CD14-positive monocyte (primary cell): Measurements from ENCODE around the gene EPHB2. TPM values are rescaled to one million over a fixed set of nuclear protein-coding genes. Genes with fewer than 3 reads are reported as not detected.

Source experiments
- DNase-seq, 3 donors: peaks; one replicate each; pipeline ENCODE4 v3.0.0-alpha.2; 2011 to 2022
- H2AFZ ChIP-seq: 2 replicates; pipeline ENCODE4 v1.6.0; 2012; ENCODE audit warnings: mild to moderate bottlenecking, low read depth, low read length, inconsistent platforms; ENCODE audit not compliant: insufficient read depth, poor library complexity, severe bottlenecking
- H3K27ac ChIP-seq, 2 donors: 1 replicate in 1 of 2; 2 replicates in 1 of 2; pipeline ENCODE4 v1.5.1; 2012 to 2013; ENCODE audit warnings: low read length in 2 of 2, control low read depth in 1 of 2, inconsistent platforms in 1 of 2, low read depth in 1 of 2, mild to moderate bottlenecking in 1 of 2
- H3K27me3 ChIP-seq, 2 donors: one replicate each; pipeline versions ENCODE4 v1.6.0 to v1.6.1; 2011 to 2013; ENCODE audit warnings: low read length in 2 of 2; ENCODE audit not compliant: control insufficient read depth in 2 of 2, insufficient read depth in 2 of 2
- H3K36me3 ChIP-seq, 2 donors: replicated peaks in 1 of 2; 1 replicate in 1 of 2; 2 replicates in 1 of 2; pipeline versions ENCODE4 v1.5.1 to v1.6.1; 2012 to 2013; ENCODE audit warnings: low read length in 2 of 2, control low read depth in 1 of 2, inconsistent platforms in 1 of 2, mild to moderate bottlenecking in 1 of 2; ENCODE audit not compliant: insufficient read depth in 2 of 2, control insufficient read depth in 1 of 2
- H3K4me1 ChIP-seq, 2 donors: 1 replicate in 1 of 2; 2 replicates in 1 of 2; pipeline versions ENCODE4 v1.5.1 to v1.6.1; 2012 to 2013; ENCODE audit warnings: low read length in 2 of 2, control low read depth in 1 of 2, inconsistent platforms in 1 of 2, mild to moderate bottlenecking in 1 of 2, moderate library complexity in 1 of 2; ENCODE audit not compliant: insufficient read depth in 2 of 2, control insufficient read depth in 1 of 2
- H3K4me2 ChIP-seq: replicated peaks from 2 replicates; pipeline ENCODE3; 2012; ENCODE audit warnings: low read length, moderate library complexity, mild to moderate bottlenecking; ENCODE audit not compliant: poor library complexity, severe bottlenecking; ENCODE audit errors: extremely low read depth
- H3K4me3 ChIP-seq, 3 experiments: fragments of 200-600 bp in 1 of 3; sonication (generic) in 1 of 3; replicated peaks in 1 of 3; 1 replicate in 2 of 3; 2 replicates in 1 of 3; pipeline ENCODE4 v1.5.1; 2011 to 2013; ENCODE audit warnings: low read length in 3 of 3, mild to moderate bottlenecking in 3 of 3, control low read depth in 2 of 3, low read depth in 2 of 3, inconsistent platforms in 1 of 3, moderate library complexity in 1 of 3
- H3K79me2 ChIP-seq: 2 replicates; pipeline ENCODE4 v1.6.0; 2012; ENCODE audit warnings: mild to moderate bottlenecking, control low read depth, inconsistent platforms, low read length, moderate library complexity; ENCODE audit not compliant: insufficient read depth
- H3K9ac ChIP-seq: 2 replicates; pipeline ENCODE4 v1.6.0; 2017; ENCODE audit warnings: low read length, mild to moderate bottlenecking; ENCODE audit not compliant: insufficient read depth, poor library complexity, severe bottlenecking
- H3K9me3 ChIP-seq, 2 donors: replicated peaks in 1 of 2; 1 replicate in 1 of 2; 2 replicates in 1 of 2; pipeline versions ENCODE4 v1.5.1 to v1.6.1; 2012 to 2013; ENCODE audit warnings: low read length in 2 of 2, control low read depth in 1 of 2; ENCODE audit not compliant: control insufficient read depth in 1 of 2, insufficient read depth in 1 of 2
- H4K20me1 ChIP-seq: 2 replicates; pipeline ENCODE4 v1.6.0; 2012; ENCODE audit warnings: mild to moderate bottlenecking, low read length, control low read depth, moderate library complexity; ENCODE audit not compliant: insufficient read depth
- H3K27ac Mint-ChIP-seq, 7 donors: one replicate each; pipeline ENCODE4 v1.8.0; 2020; ENCODE audit warnings: mild to moderate bottlenecking in 7 of 7, mixed read lengths in 7 of 7, moderate library complexity in 6 of 7, inconsistent platforms in 2 of 7
- H3K27me3 Mint-ChIP-seq, 3 donors: one replicate each; pipeline ENCODE4 v1.8.0; 2021 to 2022; ENCODE audit warnings: low read depth in 3 of 3, mild to moderate bottlenecking in 3 of 3, mixed read lengths in 3 of 3, moderate library complexity in 3 of 3, inconsistent platforms in 1 of 3
- H3K36me3 Mint-ChIP-seq, 2 donors: one replicate each; pipeline ENCODE4 v1.8.0; 2020; ENCODE audit warnings: mixed read lengths in 2 of 2, inconsistent platforms in 1 of 2, mild to moderate bottlenecking in 1 of 2
- H3K4me1 Mint-ChIP-seq: one replicate; pipeline ENCODE4 v1.8.0; 2020; ENCODE audit warnings: mild to moderate bottlenecking, mixed read lengths
- H3K4me3 Mint-ChIP-seq, 2 donors: one replicate each; pipeline ENCODE4 v1.8.0; 2020; ENCODE audit warnings: mild to moderate bottlenecking in 2 of 2, mixed read lengths in 2 of 2, moderate library complexity in 1 of 2
- H3K9me3 Mint-ChIP-seq, 7 donors: one replicate each; pipeline ENCODE4 v1.8.0; 2020 to 2022; ENCODE audit warnings: mixed read lengths in 7 of 7, mild to moderate bottlenecking in 6 of 7, moderate library complexity in 6 of 7, inconsistent platforms in 2 of 7
- CTCF ChIP-seq: fragments of 200-600 bp; IDR thresholded peaks from one replicate; pipeline ENCODE4 v1.8.0; 2022; ENCODE audit warnings: antibody characterized with exemption, mild to moderate bottlenecking
- WGBS: methylation state at CpG from one replicate; pipeline ENCODE4 v1.1.5; 2013; ENCODE audit warnings: missing lambda C conversion rate; ENCODE audit not compliant: insufficient coverage; 5-methylcytosine and 5-hydroxymethylcytosine counted together
- intact Hi-C, 2 donors: fragments of 100-400 bp; cut with micrococcal nuclease; formaldehyde crosslinking; loops; one replicate each; pipeline versions ENCODE4 v1.15.0 to v1.15.1; 2023
- polyA plus RNA-seq, 3 donors: library from polyadenylated mRNA; depleted of rRNA in 1 of 3; unstranded in 2 of 3; stranded (reverse) in 1 of 3; fragments of 300-500 nt in 2 of 3; fragments of >200 nt in 1 of 3; fragmentation: Illumina TruSeq in 2 of 3; gene quantifications; 1 replicate in 2 of 3; 2 replicates in 1 of 3; pipeline ENCODE4 v1.2.3, GENCODE V29; 2012 to 2021

EPHB2 gene
- polyA plus RNA-seq, 3 donors: 2.9 to 5.6 (median 3.4) TPM

- Histone ChIP-seq H2AFZ (no peak overlapping the region), H3K4me3 (no peak overlapping the region), H3K27ac (no peak overlapping the region), H3K4me1 (no peaks in the 10 kb centered on the region), H3K79me2 (no peaks in the 10 kb centered on the region), H3K27me3 (no peaks in the 10 kb centered on the region), H3K4me2 (no peak overlapping the region), H3K9me3 (no peaks in the 10 kb centered on the region), H3K36me3 (no peaks in the 10 kb centered on the region), H3K9ac (no peak overlapping the region), H4K20me1 (no peaks in the 10 kb centered on the region)
- peaks cover 0 to 2% (median 0%) of the 10 kb centered on the region in 7 donors for H3K9me3 Mint-ChIP-seq
- DNase-seq: no peak
- WGBS: 71% methylated on average over 4 of the region's 5 CpGs
- H3K4me1 Mint-ChIP-seq: no peaks in the 10 kb centered on the region
- intact Hi-C loops: no loop called here
- no peak overlapping the region for H3K4me3 Mint-ChIP-seq
- peaks cover 6 to 12% (median 8%) of the 10 kb centered on the region in 3 donors for H3K27me3 Mint-ChIP-seq
- H3K27ac Mint-ChIP-seq: no peak overlapping the region
- H3K36me3 Mint-ChIP-seq: no peaks in the 10 kb centered on the region
- TF ChIP-seq CTCF: no peak
These were observed 48.3 kb upstream of the EPHB2 start for GRCh38 chr1:22662318-22662717.

GRCh38 chr1:22662986-22663408, 47.6 kb upstream of the EPHB2 start:
- no peaks in the 10 kb centered on the region for H3K36me3 ChIP-seq
- TF ChIP-seq CTCF: no peak
- Mint-ChIP-seq H3K27ac (no peak overlapping the region), H3K4me3 (no peak overlapping the region), H3K27me3 (peaks cover 5 to 12% (median 8%) of the 10 kb centered on the region in 3 donors), H3K36me3 (no peaks in the 10 kb centered on the region), H3K9me3 (peaks cover 0 to 2% (median 0%) of the 10 kb centered on the region in 7 donors), H3K4me1 (no peaks in the 10 kb centered on the region)
- no peak for DNase-seq
- H2AFZ ChIP-seq: no peak overlapping the region
- 97% methylated on average over 8 of the region's 8 CpGs for WGBS
- H4K20me1 ChIP-seq: no peaks in the 10 kb centered on the region
- intact Hi-C loops: no loop called here
- H3K9me3 ChIP-seq: no peaks in the 10 kb centered on the region
- no peak overlapping the region for H3K4me3 ChIP-seq
- no peaks in the 10 kb centered on the region for H3K79me2 ChIP-seq
- H3K27me3 ChIP-seq: no peaks in the 10 kb centered on the region
- no peak overlapping the region for H3K9ac ChIP-seq
- H3K4me2 ChIP-seq: no peak overlapping the region
- no peak overlapping the region for H3K27ac ChIP-seq
- no peaks in the 10 kb centered on the region for H3K4me1 ChIP-seq
